Neural crest cell (in vitro differentiated cells): ENCODE results near the gene MRPL24. TPM values are rescaled to one million over a fixed set of nuclear protein-coding genes. Genes with fewer than 3 reads are reported as not detected.

Source experiments
- DNase-seq: peaks from one replicate; pipeline ENCODE4 v3.0.0; 2021; ENCODE audit warnings: low read depth, mixed read lengths, low spot score
- H3K27ac Mint-ChIP-seq: one replicate; pipeline ENCODE4 v1.8.0; 2021; ENCODE audit warnings: mild to moderate bottlenecking, mixed read lengths; ENCODE audit not compliant: unreplicated experiment
- H3K27me3 Mint-ChIP-seq: 2 replicates; pipeline ENCODE4 v1.8.0; 2021; ENCODE audit warnings: low read depth, mild to moderate bottlenecking, mixed read lengths
- H3K36me3 Mint-ChIP-seq: 2 replicates; pipeline ENCODE4 v1.8.0; 2021; ENCODE audit warnings: low read depth, mild to moderate bottlenecking, mixed read lengths
- H3K4me1 Mint-ChIP-seq: 2 replicates; pipeline ENCODE4 v1.8.0; 2021; ENCODE audit warnings: mixed read lengths
- H3K4me3 Mint-ChIP-seq: one replicate; pipeline ENCODE4 v1.8.0; 2021; ENCODE audit warnings: mild to moderate bottlenecking, mixed read lengths
- H3K9me3 Mint-ChIP-seq: 2 replicates; pipeline ENCODE4 v1.8.0; 2021; ENCODE audit warnings: mixed read lengths
- total RNA-seq: library from RNA; stranded (reverse); gene quantifications from 2 replicates; pipeline ENCODE4 v1.2.1, GENCODE V29; 2021
- TF ChIP-seq, protein P1 (sequence below): fragments of 200-600 bp; sonication (generic); conservative IDR thresholded peaks from 2 replicates; pipeline ENCODE4 v1.5.0; 2021; ENCODE audit warnings: antibody characterized with exemption, mild to moderate bottlenecking

The MRPL24 gene
- total RNA-seq, 1 donor from 2014 or later = 37.3 TPM

DNA sequence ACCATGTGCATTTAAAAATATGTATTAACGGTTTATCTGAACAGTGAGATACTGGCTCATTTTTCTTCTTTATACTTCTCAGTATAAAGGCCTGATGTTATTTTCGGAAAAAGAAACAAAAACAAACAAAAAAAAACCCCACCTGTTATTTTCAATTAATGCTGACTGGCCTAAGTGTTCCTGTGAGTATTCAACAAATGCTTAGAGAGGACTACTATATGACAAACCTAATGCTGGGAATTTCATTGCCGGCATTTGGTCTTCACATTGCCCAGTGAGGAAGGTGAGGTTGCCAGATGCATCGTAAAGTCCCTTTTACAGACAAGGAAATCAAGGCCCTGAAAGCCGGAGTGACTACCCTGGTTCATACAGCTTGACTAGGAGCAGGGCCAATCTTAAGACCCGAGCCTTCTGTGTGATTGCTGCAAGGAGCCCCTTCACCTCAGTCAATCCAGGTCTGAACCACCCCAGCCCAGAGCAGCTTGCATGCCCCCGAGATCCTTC lies 599 bp downstream of the MRPL24 start:
- no peak for DNase-seq
- H3K27me3 Mint-ChIP-seq = no peaks in the 10 kb centered on the region
- H3K9me3 Mint-ChIP-seq = no peaks in the 10 kb centered on the region
- H3K36me3 Mint-ChIP-seq = peaks cover 2% of the 10 kb centered on the region
- H3K4me1 Mint-ChIP-seq = peaks cover 24% of the 10 kb centered on the region
- peak overlapping the region; percentile 98 for H3K4me3 Mint-ChIP-seq
- H3K27ac Mint-ChIP-seq = peak overlapping the region; percentile 93
- TF ChIP-seq, protein P1, sequence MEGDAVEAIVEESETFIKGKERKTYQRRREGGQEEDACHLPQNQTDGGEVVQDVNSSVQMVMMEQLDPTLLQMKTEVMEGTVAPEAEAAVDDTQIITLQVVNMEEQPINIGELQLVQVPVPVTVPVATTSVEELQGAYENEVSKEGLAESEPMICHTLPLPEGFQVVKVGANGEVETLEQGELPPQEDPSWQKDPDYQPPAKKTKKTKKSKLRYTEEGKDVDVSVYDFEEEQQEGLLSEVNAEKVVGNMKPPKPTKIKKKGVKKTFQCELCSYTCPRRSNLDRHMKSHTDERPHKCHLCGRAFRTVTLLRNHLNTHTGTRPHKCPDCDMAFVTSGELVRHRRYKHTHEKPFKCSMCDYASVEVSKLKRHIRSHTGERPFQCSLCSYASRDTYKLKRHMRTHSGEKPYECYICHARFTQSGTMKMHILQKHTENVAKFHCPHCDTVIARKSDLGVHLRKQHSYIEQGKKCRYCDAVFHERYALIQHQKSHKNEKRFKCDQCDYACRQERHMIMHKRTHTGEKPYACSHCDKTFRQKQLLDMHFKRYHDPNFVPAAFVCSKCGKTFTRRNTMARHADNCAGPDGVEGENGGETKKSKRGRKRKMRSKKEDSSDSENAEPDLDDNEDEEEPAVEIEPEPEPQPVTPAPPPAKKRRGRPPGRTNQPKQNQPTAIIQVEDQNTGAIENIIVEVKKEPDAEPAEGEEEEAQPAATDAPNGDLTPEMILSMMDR = no peak

DNA sequence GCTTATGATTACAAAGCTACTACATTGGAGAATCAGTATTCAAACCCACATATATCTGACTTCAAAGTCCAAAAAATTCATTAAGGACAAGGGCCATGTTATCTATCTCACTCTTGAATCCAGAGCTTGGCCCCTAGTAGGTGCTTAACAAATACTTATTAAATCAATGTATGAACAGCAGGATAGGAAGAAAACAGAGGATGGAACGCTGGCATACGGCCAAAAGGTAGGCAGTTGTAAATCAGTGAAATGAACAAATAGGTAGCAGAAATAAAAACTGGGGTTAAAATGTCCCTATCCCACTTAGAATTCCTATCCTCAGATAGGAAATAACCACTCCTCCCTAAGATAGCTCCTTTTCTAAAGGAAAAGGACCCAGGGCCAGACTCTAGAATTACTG lies 2.0 kb downstream of the MRPL24 start:
- Mint-ChIP-seq H3K27me3 (no peaks in the 10 kb centered on the region), H3K9me3 (no peaks in the 10 kb centered on the region), H3K4me3 (peak overlapping the region; percentile 31), H3K4me1 (peaks cover 24% of the 10 kb centered on the region), H3K36me3 (peaks cover 2% of the 10 kb centered on the region), H3K27ac (no peak overlapping the region)
- TF ChIP-seq, protein P1 = no peak
- no peak for DNase-seq

DNA sequence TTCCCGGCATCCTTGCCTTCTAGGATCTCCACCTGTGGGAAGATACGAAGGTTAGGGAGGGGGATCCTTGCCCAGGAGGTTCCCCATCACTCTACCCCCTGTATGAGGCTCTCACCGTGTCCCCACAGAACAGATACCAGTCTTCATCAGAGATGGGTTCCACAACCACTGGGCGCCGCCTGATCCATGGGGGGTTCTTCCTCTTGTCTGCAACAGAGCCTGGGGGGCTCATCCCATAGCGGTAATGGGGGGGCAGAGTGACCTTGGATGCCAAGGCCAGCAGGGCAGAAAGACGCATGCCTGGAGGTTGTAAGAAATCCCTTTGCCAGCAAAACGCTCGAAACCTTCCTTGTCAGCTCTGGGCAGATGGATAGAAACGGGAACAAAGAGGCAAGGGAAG lies 2.5 kb downstream of the MRPL24 start:
- TF ChIP-seq, protein P1 = no peak
- peak overlapping the region; percentile 35 for H3K27ac Mint-ChIP-seq
- H3K36me3 Mint-ChIP-seq = peaks cover 2% of the 10 kb centered on the region
- no peaks in the 10 kb centered on the region for H3K27me3 Mint-ChIP-seq
- DNase-seq = no peak
- no peaks in the 10 kb centered on the region for H3K9me3 Mint-ChIP-seq
- H3K4me3 Mint-ChIP-seq = peak overlapping the region; percentile 49
- H3K4me1 Mint-ChIP-seq = peaks cover 24% of the 10 kb centered on the region

DNA sequence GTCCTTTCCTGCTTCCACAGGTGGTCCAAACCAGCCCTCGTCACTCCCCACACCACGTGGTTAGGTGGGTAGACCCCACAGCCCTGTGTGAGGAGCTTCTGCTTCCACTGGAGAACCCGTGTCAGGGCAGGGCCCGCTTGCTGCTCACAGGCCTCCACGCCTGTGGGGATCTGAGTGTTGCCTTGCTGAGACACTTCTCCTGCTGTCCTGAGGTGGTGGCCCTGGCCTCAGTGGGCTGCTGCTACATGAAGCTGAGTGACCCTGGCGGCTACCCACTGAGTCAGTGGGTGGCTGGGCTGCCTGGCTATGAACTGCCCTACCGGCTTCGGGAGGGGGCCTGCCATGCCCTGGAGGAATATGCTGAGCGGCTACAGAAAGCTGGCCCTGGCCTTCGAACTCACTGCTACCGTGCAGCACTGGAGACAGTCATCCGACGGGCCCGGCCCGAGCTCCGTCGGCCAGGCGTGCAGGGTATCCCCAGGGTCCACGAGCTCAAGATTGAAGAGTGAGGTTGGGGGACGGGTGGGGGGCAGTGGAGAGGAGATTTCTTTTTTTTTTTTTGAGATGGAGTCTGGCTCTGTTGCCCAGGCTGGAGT lies 6.8 kb downstream of the MRPL24 start:
- no peaks in the 10 kb centered on the region for H3K27me3 Mint-ChIP-seq
- H3K4me3 Mint-ChIP-seq = no peak overlapping the region
- H3K36me3 Mint-ChIP-seq = no peaks in the 10 kb centered on the region
- H3K27ac Mint-ChIP-seq = no peak overlapping the region
- no peak for DNase-seq
- H3K4me1 Mint-ChIP-seq = peaks cover 18% of the 10 kb centered on the region
- TF ChIP-seq, protein P1 = no peak
- no peaks in the 10 kb centered on the region for H3K9me3 Mint-ChIP-seq

DNA sequence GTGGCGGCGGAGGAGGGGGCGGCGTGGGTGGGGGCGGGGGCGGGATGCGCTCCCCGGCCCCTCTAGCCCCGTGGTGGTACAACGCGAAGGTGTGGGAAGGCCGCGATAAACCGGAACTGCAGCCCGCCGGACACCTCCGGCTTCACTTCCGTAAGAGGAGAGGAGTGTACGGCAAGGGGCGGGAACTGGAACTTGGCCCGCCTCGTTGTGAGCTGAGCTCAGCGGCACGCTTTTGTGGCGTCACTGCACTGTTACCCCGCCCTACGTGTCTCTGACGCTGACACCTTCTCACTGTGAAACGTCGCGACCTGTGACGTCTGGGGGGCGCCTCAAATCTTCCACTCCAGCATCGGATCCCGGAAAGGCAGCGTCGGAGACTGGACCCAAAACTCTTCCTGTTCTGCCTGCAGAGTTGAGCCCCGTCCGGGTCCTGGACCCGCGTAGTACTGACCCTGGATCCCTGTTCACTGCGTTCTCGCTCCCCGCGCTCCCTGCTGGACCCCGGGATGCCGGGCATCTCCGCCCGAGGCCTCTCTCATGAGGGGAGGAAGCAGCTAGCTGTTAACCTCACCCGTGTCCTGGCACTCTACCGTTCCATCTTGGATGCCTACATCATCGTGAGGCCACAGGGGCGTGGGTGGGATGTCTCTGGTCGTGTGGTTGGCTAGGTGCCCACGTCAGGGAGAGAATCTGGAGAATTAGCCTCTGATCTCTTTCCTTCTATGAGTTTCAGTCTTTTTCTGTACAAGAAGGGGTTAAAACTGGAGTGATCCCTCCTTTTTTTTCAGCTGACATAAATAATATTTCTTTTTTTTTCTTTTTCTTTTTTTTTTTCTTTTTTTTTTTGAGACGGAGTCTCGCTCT lies 12.1 kb downstream of the MRPL24 start, which contains the start of gene ISG20L2:
TSS of gene ISG20L2 (minus strand) at position 168 of the 864 bp plus-strand sequence. CDS start 1,114 bp downstream, outside the sequence.
- no peaks in the 10 kb centered on the region for H3K9me3 Mint-ChIP-seq
- peak within 1 kb of the TSS; percentile 97 for H3K27ac Mint-ChIP-seq
- no peak within 1 kb of the TSS for H3K4me3 Mint-ChIP-seq
- no peaks in the 10 kb centered on the region for H3K27me3 Mint-ChIP-seq
- peak; percentile 76 for DNase-seq
- TF ChIP-seq, protein P1 = no peak
- H3K4me1 Mint-ChIP-seq = peaks cover 20% of the 10 kb centered on the region
- H3K36me3 Mint-ChIP-seq = peaks cover under 1% of the 10 kb centered on the region
